ENCODE results near the gene MPG. TPM values are rescaled to one million over a fixed set of nuclear protein-coding genes. Genes with fewer than 3 reads are reported as not detected.

Gene MPG
- total RNA-seq, 1 donor from 2014 or later: 21.2 TPM

DNA sequence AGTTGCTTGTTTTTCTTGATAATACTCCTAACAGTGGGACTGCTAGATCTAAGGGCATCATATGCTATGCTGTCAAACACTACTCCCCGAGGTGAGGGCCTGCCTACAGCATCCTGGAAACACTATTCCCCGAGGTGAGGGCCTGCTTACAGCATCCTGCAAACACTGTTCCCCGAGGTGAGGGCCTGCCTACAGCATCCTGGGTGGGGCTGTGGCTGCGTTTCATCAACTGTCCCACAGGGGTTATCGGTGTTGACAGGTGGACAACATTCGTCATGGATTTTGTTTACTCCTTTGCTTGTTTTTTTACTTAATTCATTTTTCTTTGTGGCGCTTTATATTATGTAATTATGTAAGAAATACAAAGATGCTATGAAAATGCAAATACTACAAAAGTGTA lies 38.0 kb downstream of the MPG start:
- H4K20me1 ChIP-seq (ENCODE audit: low read depth): peaks cover 23% of the 10 kb centered on the region

DNA sequence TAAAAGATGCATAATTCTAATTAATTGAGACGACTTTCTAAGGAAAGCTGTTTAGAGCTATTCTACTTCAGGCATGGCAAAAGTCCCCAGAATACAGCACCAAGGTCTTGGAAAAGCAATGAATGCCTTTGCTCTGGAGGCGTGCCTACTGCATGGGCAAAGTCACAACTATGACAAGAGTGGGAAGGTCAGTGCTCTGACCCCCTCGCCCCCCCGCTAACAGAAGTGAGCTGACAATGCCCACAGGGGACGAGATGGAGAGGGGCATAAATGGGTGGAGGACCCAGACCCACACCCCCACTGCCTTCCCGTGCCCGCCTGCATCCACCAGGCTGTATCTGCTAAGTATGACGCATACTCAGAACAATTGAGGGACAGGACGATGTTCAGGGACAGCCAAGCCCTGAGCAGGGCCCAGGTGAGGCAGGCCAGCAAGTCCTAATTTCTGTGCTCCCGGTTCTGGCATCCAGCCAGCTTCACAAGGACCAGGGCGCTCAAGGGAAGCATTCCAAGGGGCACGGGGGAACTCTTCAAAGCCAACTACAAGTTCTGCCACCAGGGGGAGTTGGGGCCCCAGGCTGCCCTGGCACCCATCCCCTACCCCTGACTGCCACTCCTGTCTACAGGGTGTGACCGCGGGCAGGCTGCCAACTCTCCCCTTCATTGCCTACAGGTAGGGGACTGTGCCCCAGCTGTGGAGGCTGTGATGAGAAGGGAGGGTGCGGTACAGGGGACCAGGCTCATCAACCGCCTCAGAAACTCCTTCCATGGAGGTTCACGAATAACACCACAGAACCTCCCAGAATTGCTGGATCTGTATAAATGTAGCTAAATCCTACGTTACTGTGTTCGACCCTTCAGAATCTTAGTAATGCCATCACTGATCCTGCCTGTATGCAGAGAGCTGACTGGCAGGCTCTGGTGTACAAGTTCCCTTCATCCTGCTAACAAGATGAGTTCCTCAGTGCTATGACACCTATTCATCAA lies 39.6 kb downstream of the MPG start:
- TF ChIP-seq, protein P1, sequence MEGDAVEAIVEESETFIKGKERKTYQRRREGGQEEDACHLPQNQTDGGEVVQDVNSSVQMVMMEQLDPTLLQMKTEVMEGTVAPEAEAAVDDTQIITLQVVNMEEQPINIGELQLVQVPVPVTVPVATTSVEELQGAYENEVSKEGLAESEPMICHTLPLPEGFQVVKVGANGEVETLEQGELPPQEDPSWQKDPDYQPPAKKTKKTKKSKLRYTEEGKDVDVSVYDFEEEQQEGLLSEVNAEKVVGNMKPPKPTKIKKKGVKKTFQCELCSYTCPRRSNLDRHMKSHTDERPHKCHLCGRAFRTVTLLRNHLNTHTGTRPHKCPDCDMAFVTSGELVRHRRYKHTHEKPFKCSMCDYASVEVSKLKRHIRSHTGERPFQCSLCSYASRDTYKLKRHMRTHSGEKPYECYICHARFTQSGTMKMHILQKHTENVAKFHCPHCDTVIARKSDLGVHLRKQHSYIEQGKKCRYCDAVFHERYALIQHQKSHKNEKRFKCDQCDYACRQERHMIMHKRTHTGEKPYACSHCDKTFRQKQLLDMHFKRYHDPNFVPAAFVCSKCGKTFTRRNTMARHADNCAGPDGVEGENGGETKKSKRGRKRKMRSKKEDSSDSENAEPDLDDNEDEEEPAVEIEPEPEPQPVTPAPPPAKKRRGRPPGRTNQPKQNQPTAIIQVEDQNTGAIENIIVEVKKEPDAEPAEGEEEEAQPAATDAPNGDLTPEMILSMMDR (IDR thresholded peaks at IDR 0.05): peak; percentile 74
- TF ChIP-seq EZH2phosphoT487 (IDR thresholded peaks at IDR 0.05): no peak
- no peak for TF ChIP-seq EZH2 (IDR thresholded peaks at IDR 0.05)
- Histone ChIP-seq H3K79me2 (ENCODE audit: low read depth) (no peaks in the 10 kb centered on the region), H3K27me3 (no peaks in the 10 kb centered on the region), H3K9ac (no peak overlapping the region), H4K20me1 (ENCODE audit: low read depth) (peaks cover 23% of the 10 kb centered on the region), H3K4me2 (no peak overlapping the region), H3F3A (ENCODE audit: low read depth) (no peaks in the 10 kb centered on the region), H3K36me3 (no peaks in the 10 kb centered on the region), H3K9me3 (ENCODE audit: low read depth) (no peaks in the 10 kb centered on the region), H2AFZ (replicated peaks) (no peak overlapping the region), H3K4me1 (no peaks in the 10 kb centered on the region), H3K27ac (no peak overlapping the region), H3K4me3 (no peak overlapping the region)
- peak; percentile 80 for DNase-seq (ENCODE audit: low spot score)
- peaks cover 2% of the 10 kb centered on the region for H3K27me3 Mint-ChIP-seq (ENCODE audit: insufficient read depth, low read depth)
- peaks cover 3% of the 10 kb centered on the region for H3K36me3 Mint-ChIP-seq
- no peak overlapping the region for H3K4me3 Mint-ChIP-seq
- H3K27ac Mint-ChIP-seq: no peak overlapping the region
- H3K9me3 Mint-ChIP-seq: no peaks in the 10 kb centered on the region
- H3K4me1 Mint-ChIP-seq: peaks cover 10% of the 10 kb centered on the region

More for the DNA sequence above, 38.0 kb downstream of the MPG start:
- DNase-seq (ENCODE audit: low spot score): no peak
- no peaks in the 10 kb centered on the region for H3K27me3 Mint-ChIP-seq (ENCODE audit: insufficient read depth, low read depth)
- H3K79me2 ChIP-seq (ENCODE audit: low read depth): no peaks in the 10 kb centered on the region
- no peaks in the 10 kb centered on the region for H3K9me3 ChIP-seq (ENCODE audit: low read depth)
- no peak overlapping the region for H2AFZ ChIP-seq (replicated peaks)
- TF ChIP-seq EZH2 (IDR thresholded peaks at IDR 0.05): no peak
- TF ChIP-seq, protein P1 (IDR thresholded peaks at IDR 0.05): no peak
- no peak for TF ChIP-seq EZH2phosphoT487 (IDR thresholded peaks at IDR 0.05)
- no peak overlapping the region for H3K4me3 Mint-ChIP-seq
- H3K4me1 Mint-ChIP-seq: peaks cover 10% of the 10 kb centered on the region
- H3K27me3 ChIP-seq: no peaks in the 10 kb centered on the region
- no peak overlapping the region for H3K27ac Mint-ChIP-seq
- H3K9ac ChIP-seq: no peak overlapping the region
- H3K36me3 ChIP-seq: no peaks in the 10 kb centered on the region
- H3K36me3 Mint-ChIP-seq: peaks cover 8% of the 10 kb centered on the region
- H3K27ac ChIP-seq: no peak overlapping the region
- no peak overlapping the region for H3K4me2 ChIP-seq
- H3K4me1 ChIP-seq: no peaks in the 10 kb centered on the region
- no peaks in the 10 kb centered on the region for H3K9me3 Mint-ChIP-seq
- no peaks in the 10 kb centered on the region for H3F3A ChIP-seq (ENCODE audit: low read depth)
- H3K4me3 ChIP-seq: no peak overlapping the region

DNA sequence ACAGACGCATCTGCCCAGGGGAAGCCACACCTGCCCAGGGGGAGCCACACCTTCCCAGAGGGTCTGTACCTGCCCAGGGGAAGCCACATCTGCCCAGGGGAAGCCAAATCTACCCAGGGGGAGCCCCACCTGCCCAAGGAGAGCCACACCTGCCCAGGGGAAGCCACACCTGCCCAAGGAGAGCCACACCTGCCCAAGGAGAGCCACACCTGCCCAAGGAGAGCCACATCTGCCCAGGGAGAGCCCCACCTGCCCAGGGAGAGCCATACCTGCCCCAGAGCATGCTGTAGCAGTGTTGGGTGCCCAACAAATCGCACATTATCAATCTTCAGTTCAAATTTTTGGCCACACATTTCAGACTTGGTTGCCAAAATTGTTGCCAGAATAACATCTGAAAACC lies 40.8 kb downstream of the MPG start:
- H3K27ac Mint-ChIP-seq: no peak overlapping the region
- Histone ChIP-seq H2AFZ (replicated peaks) (no peak overlapping the region), H3K4me2 (no peak overlapping the region), H3F3A (ENCODE audit: low read depth) (no peaks in the 10 kb centered on the region), H3K9me3 (ENCODE audit: low read depth) (no peaks in the 10 kb centered on the region), H3K27ac (no peak overlapping the region), H3K36me3 (no peaks in the 10 kb centered on the region), H3K4me1 (no peaks in the 10 kb centered on the region), H3K9ac (no peak overlapping the region), H3K79me2 (ENCODE audit: low read depth) (no peaks in the 10 kb centered on the region), H3K27me3 (no peaks in the 10 kb centered on the region), H3K4me3 (no peak overlapping the region), H4K20me1 (ENCODE audit: low read depth) (peaks cover 20% of the 10 kb centered on the region)
- H3K36me3 Mint-ChIP-seq: peaks cover 3% of the 10 kb centered on the region
- H3K27me3 Mint-ChIP-seq (ENCODE audit: insufficient read depth, low read depth): peaks cover 2% of the 10 kb centered on the region
- H3K9me3 Mint-ChIP-seq: no peaks in the 10 kb centered on the region
- no peak for TF ChIP-seq EZH2 (IDR thresholded peaks at IDR 0.05)
- TF ChIP-seq, protein P1 (IDR thresholded peaks at IDR 0.05): no peak
- TF ChIP-seq EZH2phosphoT487 (IDR thresholded peaks at IDR 0.05): no peak
- DNase-seq (ENCODE audit: low spot score): no peak
- H3K4me3 Mint-ChIP-seq: no peak overlapping the region
- H3K4me1 Mint-ChIP-seq: peaks cover 10% of the 10 kb centered on the region
